Activated CD4-positive, alpha-beta T cell treated with anti-CD3 and anti-CD28 coated beads for 36 hours (primary cell): ENCODE data around the gene GHR. TPM values are rescaled to one million over a fixed set of nuclear protein-coding genes. Genes with fewer than 3 reads are reported as not detected.

Experiments used
- ATAC-seq: fragments of 200-7000 bp; cut with Tn5 transposase; one replicate; pipeline ENCODE4 v1.10.0; 2021; ENCODE audit warnings: mild to moderate bottlenecking, moderate library complexity
- CTCF ChIA-PET: fragments of 350-600 bp; sonication (Branson Sonifier 250); formaldehyde crosslinking; loops from one replicate; lab custom pipeline; 2021; ENCODE audit warnings: antibody characterized with exemption; lab: Charles Lee
- POLR2A ChIA-PET: fragments of 350-600 bp; sonication (Branson Sonifier 250); formaldehyde crosslinking; loops from one replicate; lab custom pipeline; 2021; ENCODE audit warnings: antibody characterized with exemption, inconsistent platforms; lab: Charles Lee
- DNase-seq: peaks from one replicate; pipeline ENCODE4 v3.0.0-alpha.2; 2020
- H3K27ac Mint-ChIP-seq: one replicate; pipeline ENCODE4 v1.8.0; 2021; ENCODE audit warnings: mixed read lengths
- H3K27me3 Mint-ChIP-seq: one replicate; pipeline ENCODE4 v1.8.0; 2021; ENCODE audit warnings: mixed read lengths
- H3K36me3 Mint-ChIP-seq: one replicate; pipeline ENCODE4 v1.8.0; 2021; ENCODE audit warnings: low read depth, mixed read lengths
- H3K4me1 Mint-ChIP-seq: one replicate; pipeline ENCODE4 v1.8.0; 2021; ENCODE audit warnings: mixed read lengths
- H3K4me3 Mint-ChIP-seq: one replicate; pipeline ENCODE4 v1.8.0; 2021; ENCODE audit warnings: mild to moderate bottlenecking, moderate library complexity, mixed read lengths
- H3K9me3 Mint-ChIP-seq: one replicate; pipeline ENCODE4 v1.8.0; 2021; ENCODE audit warnings: low read depth, mixed read lengths
- intact Hi-C, 2 experiments: fragments of 100-400 bp; cut with DNase I in 1 of 2; cut with micrococcal nuclease in 1 of 2; formaldehyde crosslinking; loops; one replicate each; pipeline versions ENCODE4 v1.14.2 to v1.15.1; 2022 to 2024; cut with DNase I, micrococcal nuclease
- total RNA-seq, 2 experiments: library from RNA; stranded (reverse); gene quantifications; one replicate each; pipeline ENCODE4 v1.2.3, GENCODE V29; 2021

GHR gene
- total RNA-seq, 2 experiments from 2014 or later: not detected

GRCh38 chr5:42760426-42760825 lies 337.2 kb downstream of the GHR start:
- DNase-seq (no peak), ATAC-seq (no peak)
- H3K9me3 Mint-ChIP-seq: no peaks in the 10 kb centered on the region
- POLR2A ChIA-PET: no interaction called here
- H3K27me3 Mint-ChIP-seq: peaks cover 6% of the 10 kb centered on the region
- no peak overlapping the region for H3K27ac Mint-ChIP-seq
- no peak overlapping the region for H3K4me3 Mint-ChIP-seq
- CTCF ChIA-PET: no interaction called here
- peaks cover 3% of the 10 kb centered on the region for H3K36me3 Mint-ChIP-seq
- intact Hi-C loops: loop anchor here (10.0 kb wide), 2 partner anchors 124 to 906 kb away; no protein-coding TSS in a partner anchor
- peaks cover 6% of the 10 kb centered on the region for H3K4me1 Mint-ChIP-seq

GRCh38 chr5:42761791-42762190 lies 338.6 kb downstream of the GHR start:
- H3K4me1 Mint-ChIP-seq: peaks cover 6% of the 10 kb centered on the region
- ChIA-PET CTCF (no interaction called here), POLR2A (no interaction called here)
- ATAC-seq (no peak), DNase-seq (no peak)
- peaks cover 3% of the 10 kb centered on the region for H3K36me3 Mint-ChIP-seq
- intact Hi-C loops: loop anchor here (10.0 kb wide), 2 partner anchors 123 to 907 kb away; no protein-coding TSS in a partner anchor
- H3K27ac Mint-ChIP-seq: no peak overlapping the region
- no peak overlapping the region for H3K4me3 Mint-ChIP-seq
- H3K27me3 Mint-ChIP-seq: peaks cover 6% of the 10 kb centered on the region
- no peaks in the 10 kb centered on the region for H3K9me3 Mint-ChIP-seq

- POLR2A ChIA-PET: no interaction called here
- DNase-seq: no peak
- CTCF ChIA-PET: interaction anchor here (0.6 to 1.6 kb wide), 18 partner anchors 10 to 911 kb away, joined by 3 to 6 read pairs (median 4); partner anchors contain the start of gene GHR
These were observed 344.4 kb downstream of the GHR start for GRCh38 chr5:42767491-42768105.

GRCh38 chr5:42768106-42768504 lies 344.9 kb downstream of the GHR start:
- ATAC-seq (no peak), DNase-seq (no peak)
- peaks cover 4% of the 10 kb centered on the region for H3K36me3 Mint-ChIP-seq
- CTCF ChIA-PET: interaction anchor here (0.7 to 1.6 kb wide), 14 partner anchors 10 to 912 kb away, joined by 3 to 6 read pairs (median 4); no protein-coding TSS in a partner anchor
- peaks cover 5% of the 10 kb centered on the region for H3K27me3 Mint-ChIP-seq
- POLR2A ChIA-PET: no interaction called here
- no peak overlapping the region for H3K27ac Mint-ChIP-seq
- intact Hi-C loops: loop anchor here (5.0 to 10.0 kb wide), 5 partner anchors 117 to 913 kb away; no protein-coding TSS in a partner anchor
- H3K4me1 Mint-ChIP-seq: no peaks in the 10 kb centered on the region
- H3K9me3 Mint-ChIP-seq: no peaks in the 10 kb centered on the region
- no peak overlapping the region for H3K4me3 Mint-ChIP-seq

More at GRCh38 chr5:42767491-42768105, 344.4 kb downstream of the GHR start:
- no peaks in the 10 kb centered on the region for H3K9me3 Mint-ChIP-seq
- peaks cover 3% of the 10 kb centered on the region for H3K27me3 Mint-ChIP-seq
- no peaks in the 10 kb centered on the region for H3K4me1 Mint-ChIP-seq
- no peak overlapping the region for H3K4me3 Mint-ChIP-seq
- intact Hi-C loops: loop anchor here (1.0 to 10.0 kb wide), 7 partner anchors 117 to 913 kb away; partner anchors contain the start of gene GHR (in 1 of the 2)
- ATAC-seq: no peak
- peaks cover 4% of the 10 kb centered on the region for H3K36me3 Mint-ChIP-seq
- no peak overlapping the region for H3K27ac Mint-ChIP-seq

GRCh38 chr5:42770003-42770402 lies 346.8 kb downstream of the GHR start:
- no peaks in the 10 kb centered on the region for H3K4me1 Mint-ChIP-seq
- ATAC-seq: no peak
- CTCF ChIA-PET: no interaction called here
- POLR2A ChIA-PET: no interaction called here
- H3K9me3 Mint-ChIP-seq: no peaks in the 10 kb centered on the region
- no peak for DNase-seq
- H3K27me3 Mint-ChIP-seq: peaks cover 5% of the 10 kb centered on the region
- H3K4me3 Mint-ChIP-seq: no peak overlapping the region
- intact Hi-C loops: no loop called here
- H3K27ac Mint-ChIP-seq: no peak overlapping the region
- H3K36me3 Mint-ChIP-seq: peaks cover 4% of the 10 kb centered on the region
